ENCODE data around the gene PPP6R2.

PPP6R2 gene

GRCh38 chr22:50473855-50474671 is 130.9 kb downstream of the PPP6R2 start:
- peak; percentile 74 for DNase-seq

- peak; percentile 97 for DNase-seq
Observed at GRCh38 chr22:50474710-50475651, 131.9 kb downstream of the PPP6R2 start, which contains the start of gene SBF1. Gene SBF1, minus strand, starts transcription at chr22:50475035. Its CDS starts 195 bp downstream, at chr22:50474840.

GRCh38 chr22:50475652-50476002 is 132.5 kb downstream of the PPP6R2 start:
- no peak for DNase-seq

- no peak for DNase-seq
Observed at GRCh38 chr22:50476868-50477267, 133.7 kb downstream of the PPP6R2 start.

GRCh38 chr22:50477923-50478322 is 134.8 kb downstream of the PPP6R2 start:
- DNase-seq = no peak

GRCh38 chr22:50479721-50480120 is 136.6 kb downstream of the PPP6R2 start:
- no peak for DNase-seq

GRCh38 chr22:50481045-50481439 is 137.9 kb downstream of the PPP6R2 start:
- DNase-seq = no peak

GRCh38 chr22:50481440-50482106 is 138.4 kb downstream of the PPP6R2 start, which contains the start of gene ADM2:
Gene ADM2, plus strand, starts transcription at chr22:50481543. Its CDS starts 305 bp downstream, at chr22:50481848.
- peak; percentile 90 for DNase-seq

GRCh38 chr22:50482107-50483074 is 139.3 kb downstream of the PPP6R2 start:
- no peak for DNase-seq

- DNase-seq = no peak
Observed at GRCh38 chr22:50483106-50483505, 140.0 kb downstream of the PPP6R2 start.

GRCh38 chr22:50483556-50483955 is 140.4 kb downstream of the PPP6R2 start:
- DNase-seq = no peak

GRCh38 chr22:50483977-50484853 is 141.1 kb downstream of the PPP6R2 start:
- no peak for DNase-seq

- DNase-seq = no peak
Observed at GRCh38 chr22:50485221-50486131, 142.3 kb downstream of the PPP6R2 start.

GRCh38 chr22:50486561-50487289 is 143.6 kb downstream of the PPP6R2 start, which contains the start of gene MIOX:
Gene MIOX, plus strand, starts transcription at chr22:50486859. Its CDS starts 39 bp downstream, at chr22:50486898.
- no peak for DNase-seq

- no peak for DNase-seq
Observed at GRCh38 chr22:50487290-50488005, 144.3 kb downstream of the PPP6R2 start.

GRCh38 chr22:50488006-50488677 is 145.0 kb downstream of the PPP6R2 start:
- DNase-seq = no peak

GRCh38 chr22:50488886-50489285 is 145.8 kb downstream of the PPP6R2 start:
- DNase-seq = no peak
